GM10266 (cell line): ENCODE measurements around the gene AP3B1.

Experiments
- DNase-seq: peaks from one replicate; pipeline ENCODE4 v3.0.0; 2012; ENCODE audit errors: extremely low spot score
- CTCF ChIP-seq: IDR thresholded peaks from 2 replicates; pipeline ENCODE4 v1.5.1; 2012; ENCODE audit warnings: mild to moderate bottlenecking, low read depth; ENCODE audit not compliant: control insufficient read depth, insufficient read depth; ENCODE audit errors: missing control alignments

The AP3B1 gene

GRCh38 chr5:77983482-77984199 is 310.9 kb downstream of the AP3B1 start:
- no peak for DNase-seq
- TF ChIP-seq CTCF: no peak

- no peak for TF ChIP-seq CTCF
- no peak for DNase-seq
These were observed 312.7 kb downstream of the AP3B1 start for GRCh38 chr5:77981820-77982219.

- no peak for TF ChIP-seq CTCF
- DNase-seq: no peak
These were observed 319.9 kb downstream of the AP3B1 start for GRCh38 chr5:77974576-77974975.

GRCh38 chr5:77973253-77973609 is 321.3 kb downstream of the AP3B1 start:
- DNase-seq: no peak
- no peak for TF ChIP-seq CTCF

- peak; percentile 41 for TF ChIP-seq CTCF
- peak; percentile 58 for DNase-seq
These were observed 321.8 kb downstream of the AP3B1 start for GRCh38 chr5:77972469-77973252.

GRCh38 chr5:77971776-77972468 is 322.6 kb downstream of the AP3B1 start:
- TF ChIP-seq CTCF: no peak
- DNase-seq: no peak
